HCT116 (cell line): ENCODE results near the gene LRFN2.

Experiments used
- EGR1 ChIP-seq: IDR thresholded peaks from 2 replicates; pipeline ENCODE4 v1.6.1; 2012; ENCODE audit warnings: low read depth
- EZH2 ChIP-seq: fragments of 200-600 bp; sonication (generic); IDR thresholded peaks from 2 replicates; pipeline ENCODE4 v1.6.1; 2017; ENCODE audit warnings: antibody characterized with exemption, mixed run types
- EZH2phosphoT487 ChIP-seq: fragments of 200-600 bp; IDR thresholded peaks from 2 replicates; pipeline ENCODE4 v1.6.1; 2018; ENCODE audit warnings: antibody characterized with exemption, borderline replicate concordance
- JUND ChIP-seq: IDR thresholded peaks from 2 replicates; pipeline ENCODE4 v1.6.1; 2012
- POLR2A ChIP-seq: IDR thresholded peaks from 2 replicates; pipeline ENCODE4 v1.7.0; 2011; ENCODE audit warnings: borderline replicate concordance; ENCODE audit not compliant: insufficient read depth, insufficient read length; ENCODE audit errors: extremely low read depth
- RAD21 ChIP-seq: IDR thresholded peaks from 2 replicates; pipeline ENCODE4 v1.6.1; 2012; ENCODE audit warnings: low read depth, mild to moderate bottlenecking
- SIN3A ChIP-seq: IDR thresholded peaks from 2 replicates; pipeline ENCODE4 v1.6.1; 2012; ENCODE audit warnings: low read depth
- ZFX ChIP-seq: fragments of 450-650 bp; IDR thresholded peaks from 2 replicates; pipeline ENCODE4 v1.6.1; 2017
- TF ChIP-seq, protein P1 (sequence below), 3 experiments: fragments of 200-600 bp in 1 of 3; sonication (generic) in 1 of 3; IDR thresholded peaks in 2 of 3; conservative IDR thresholded peaks in 1 of 3; 2 replicates each; pipeline ENCODE4 v1.5.1; 2012 to 2017; ENCODE audit warnings: low read depth in 2 of 3, low read length in 2 of 3, antibody characterized with exemption in 1 of 3, borderline replicate concordance in 1 of 3, control low read depth in 1 of 3, mild to moderate bottlenecking in 1 of 3, mixed read lengths in 1 of 3, mixed run types in 1 of 3, moderate library complexity in 1 of 3; ENCODE audit not compliant: insufficient read depth in 1 of 3
- TF ChIP-seq, protein P2 (sequence below): IDR thresholded peaks from 2 replicates; pipeline ENCODE4 v1.6.1; 2012
- TF ChIP-seq, protein P3 (sequence below): IDR thresholded peaks from 2 replicates; pipeline ENCODE4 v1.6.1; 2012
- TF ChIP-seq, protein P4 (sequence below): IDR thresholded peaks from 2 replicates; pipeline ENCODE4 v1.6.1; 2012; ENCODE audit warnings: low read depth

DNA sequence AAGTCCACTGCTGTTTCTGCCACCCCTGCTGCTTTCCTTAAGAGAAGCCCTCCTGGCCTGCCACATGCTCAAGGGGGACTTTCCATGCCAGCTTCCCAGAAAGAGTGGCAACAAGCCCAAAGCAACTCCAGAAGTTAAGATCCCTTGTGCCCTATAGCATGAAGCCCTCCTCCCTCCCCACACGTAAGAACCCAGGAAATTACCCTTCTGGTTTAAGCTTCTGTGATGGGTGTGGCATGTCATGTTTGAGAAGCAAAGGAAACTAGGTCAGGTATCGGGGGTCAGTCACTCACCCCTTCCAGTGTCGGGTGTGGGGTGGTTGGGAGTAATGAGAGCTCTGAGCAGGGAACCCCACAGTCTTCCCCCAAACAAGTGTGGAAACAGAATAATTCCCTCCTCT, 196.1 kb downstream of the LRFN2 start:
- no peak for TF ChIP-seq SIN3A
- TF ChIP-seq, protein P1, sequence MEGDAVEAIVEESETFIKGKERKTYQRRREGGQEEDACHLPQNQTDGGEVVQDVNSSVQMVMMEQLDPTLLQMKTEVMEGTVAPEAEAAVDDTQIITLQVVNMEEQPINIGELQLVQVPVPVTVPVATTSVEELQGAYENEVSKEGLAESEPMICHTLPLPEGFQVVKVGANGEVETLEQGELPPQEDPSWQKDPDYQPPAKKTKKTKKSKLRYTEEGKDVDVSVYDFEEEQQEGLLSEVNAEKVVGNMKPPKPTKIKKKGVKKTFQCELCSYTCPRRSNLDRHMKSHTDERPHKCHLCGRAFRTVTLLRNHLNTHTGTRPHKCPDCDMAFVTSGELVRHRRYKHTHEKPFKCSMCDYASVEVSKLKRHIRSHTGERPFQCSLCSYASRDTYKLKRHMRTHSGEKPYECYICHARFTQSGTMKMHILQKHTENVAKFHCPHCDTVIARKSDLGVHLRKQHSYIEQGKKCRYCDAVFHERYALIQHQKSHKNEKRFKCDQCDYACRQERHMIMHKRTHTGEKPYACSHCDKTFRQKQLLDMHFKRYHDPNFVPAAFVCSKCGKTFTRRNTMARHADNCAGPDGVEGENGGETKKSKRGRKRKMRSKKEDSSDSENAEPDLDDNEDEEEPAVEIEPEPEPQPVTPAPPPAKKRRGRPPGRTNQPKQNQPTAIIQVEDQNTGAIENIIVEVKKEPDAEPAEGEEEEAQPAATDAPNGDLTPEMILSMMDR (IDR thresholded peaks at IDR 0.05 in 2 of 3, conservative IDR thresholded peaks at IDR 0.05 in 1 of 3; ENCODE audit: borderline replicate concordance in 1 of 3, insufficient read depth in 1 of 3, low read depth in 2 of 3, low read length in 2 of 3), result no peak
- TF ChIP-seq, protein P2, sequence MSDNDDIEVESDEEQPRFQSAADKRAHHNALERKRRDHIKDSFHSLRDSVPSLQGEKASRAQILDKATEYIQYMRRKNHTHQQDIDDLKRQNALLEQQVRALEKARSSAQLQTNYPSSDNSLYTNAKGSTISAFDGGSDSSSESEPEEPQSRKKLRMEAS, result no peak
- TF ChIP-seq EZH2, result no peak
- no peak for TF ChIP-seq POLR2A
- TF ChIP-seq EGR1, result no peak
- TF ChIP-seq RAD21, result no peak
- TF ChIP-seq, protein P3, sequence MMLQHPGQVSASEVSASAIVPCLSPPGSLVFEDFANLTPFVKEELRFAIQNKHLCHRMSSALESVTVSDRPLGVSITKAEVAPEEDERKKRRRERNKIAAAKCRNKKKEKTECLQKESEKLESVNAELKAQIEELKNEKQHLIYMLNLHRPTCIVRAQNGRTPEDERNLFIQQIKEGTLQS, result no peak
- TF ChIP-seq, protein P4, sequence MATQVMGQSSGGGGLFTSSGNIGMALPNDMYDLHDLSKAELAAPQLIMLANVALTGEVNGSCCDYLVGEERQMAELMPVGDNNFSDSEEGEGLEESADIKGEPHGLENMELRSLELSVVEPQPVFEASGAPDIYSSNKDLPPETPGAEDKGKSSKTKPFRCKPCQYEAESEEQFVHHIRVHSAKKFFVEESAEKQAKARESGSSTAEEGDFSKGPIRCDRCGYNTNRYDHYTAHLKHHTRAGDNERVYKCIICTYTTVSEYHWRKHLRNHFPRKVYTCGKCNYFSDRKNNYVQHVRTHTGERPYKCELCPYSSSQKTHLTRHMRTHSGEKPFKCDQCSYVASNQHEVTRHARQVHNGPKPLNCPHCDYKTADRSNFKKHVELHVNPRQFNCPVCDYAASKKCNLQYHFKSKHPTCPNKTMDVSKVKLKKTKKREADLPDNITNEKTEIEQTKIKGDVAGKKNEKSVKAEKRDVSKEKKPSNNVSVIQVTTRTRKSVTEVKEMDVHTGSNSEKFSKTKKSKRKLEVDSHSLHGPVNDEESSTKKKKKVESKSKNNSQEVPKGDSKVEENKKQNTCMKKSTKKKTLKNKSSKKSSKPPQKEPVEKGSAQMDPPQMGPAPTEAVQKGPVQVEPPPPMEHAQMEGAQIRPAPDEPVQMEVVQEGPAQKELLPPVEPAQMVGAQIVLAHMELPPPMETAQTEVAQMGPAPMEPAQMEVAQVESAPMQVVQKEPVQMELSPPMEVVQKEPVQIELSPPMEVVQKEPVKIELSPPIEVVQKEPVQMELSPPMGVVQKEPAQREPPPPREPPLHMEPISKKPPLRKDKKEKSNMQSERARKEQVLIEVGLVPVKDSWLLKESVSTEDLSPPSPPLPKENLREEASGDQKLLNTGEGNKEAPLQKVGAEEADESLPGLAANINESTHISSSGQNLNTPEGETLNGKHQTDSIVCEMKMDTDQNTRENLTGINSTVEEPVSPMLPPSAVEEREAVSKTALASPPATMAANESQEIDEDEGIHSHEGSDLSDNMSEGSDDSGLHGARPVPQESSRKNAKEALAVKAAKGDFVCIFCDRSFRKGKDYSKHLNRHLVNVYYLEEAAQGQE, result no peak
- no peak for TF ChIP-seq EZH2phosphoT487
- TF ChIP-seq JUND, result no peak
- TF ChIP-seq ZFX, result no peak
